ENCODE data around the gene CRPPA. TPM values are rescaled to one million over a fixed set of nuclear protein-coding genes. Genes with fewer than 3 reads are reported as not detected.

The CRPPA gene
- total RNA-seq, 2 experiments from 2014 or later = 1.1 to 1.2 TPM

DNA sequence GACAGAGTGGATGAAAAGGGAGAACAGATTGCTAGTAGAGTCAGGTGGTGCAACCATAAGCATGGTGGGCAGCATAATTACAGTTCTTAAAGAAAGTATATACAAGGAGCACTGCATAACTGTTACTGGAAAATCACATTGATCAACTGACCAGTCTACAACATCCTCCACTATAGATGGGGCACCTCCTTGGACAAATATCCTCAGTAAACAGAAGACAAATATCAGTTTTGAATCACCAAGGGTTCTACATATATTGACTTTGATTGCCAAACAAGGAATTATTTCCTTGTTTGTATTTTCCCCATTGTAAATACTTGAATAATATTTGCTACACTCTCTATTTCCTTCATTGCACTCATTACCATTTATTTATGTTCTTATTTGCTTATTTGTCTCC is 17.6 kb upstream of the CRPPA start:
- CTCF ChIA-PET = no interaction called here
- H3K4me1 Mint-ChIP-seq = peaks cover 2% of the 10 kb centered on the region
- DNase-seq = no peak

DNA sequence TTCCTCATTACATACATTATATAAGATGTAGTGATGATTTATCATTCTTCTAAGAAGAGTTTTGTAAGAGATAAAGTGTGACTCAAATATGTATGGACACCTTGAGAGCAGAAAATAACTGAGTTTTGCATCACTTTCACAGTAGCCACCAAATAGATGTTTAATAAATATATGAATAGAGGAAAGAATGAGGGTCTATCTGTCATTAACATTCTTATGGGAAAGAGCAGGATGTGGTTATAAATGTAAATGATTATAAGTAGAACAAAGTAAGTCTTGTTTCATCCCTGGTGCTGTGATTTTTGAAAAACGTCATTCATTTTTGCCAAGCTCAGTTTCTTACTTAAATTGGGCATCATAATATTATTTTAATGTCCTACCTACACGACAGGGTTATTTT is 15.0 kb upstream of the CRPPA start:
- no peaks in the 10 kb centered on the region for H3K36me3 Mint-ChIP-seq
- H3K4me1 Mint-ChIP-seq = peaks cover 8% of the 10 kb centered on the region
- no peak for ATAC-seq
- no peaks in the 10 kb centered on the region for H3K27me3 Mint-ChIP-seq
- no peak overlapping the region for H3K4me3 Mint-ChIP-seq
- H3K27ac Mint-ChIP-seq = no peak overlapping the region
- CTCF ChIA-PET = interaction anchor here (0.7 to 6.0 kb wide), 4 partner anchors 15 to 129 kb away, joined by 3 to 49 read pairs (median 4); no protein-coding TSS in a partner anchor
- no peak for DNase-seq
- no peaks in the 10 kb centered on the region for H3K9me3 Mint-ChIP-seq (ENCODE audit: low read depth)

More for the DNA sequence above, 17.6 kb upstream of the CRPPA start:
- no peaks in the 10 kb centered on the region for H3K27me3 Mint-ChIP-seq
- H3K9me3 Mint-ChIP-seq (ENCODE audit: low read depth) = no peaks in the 10 kb centered on the region
- no peak overlapping the region for H3K4me3 Mint-ChIP-seq
- H3K36me3 Mint-ChIP-seq = no peaks in the 10 kb centered on the region
- no peak overlapping the region for H3K27ac Mint-ChIP-seq
- ATAC-seq = no peak

DNA sequence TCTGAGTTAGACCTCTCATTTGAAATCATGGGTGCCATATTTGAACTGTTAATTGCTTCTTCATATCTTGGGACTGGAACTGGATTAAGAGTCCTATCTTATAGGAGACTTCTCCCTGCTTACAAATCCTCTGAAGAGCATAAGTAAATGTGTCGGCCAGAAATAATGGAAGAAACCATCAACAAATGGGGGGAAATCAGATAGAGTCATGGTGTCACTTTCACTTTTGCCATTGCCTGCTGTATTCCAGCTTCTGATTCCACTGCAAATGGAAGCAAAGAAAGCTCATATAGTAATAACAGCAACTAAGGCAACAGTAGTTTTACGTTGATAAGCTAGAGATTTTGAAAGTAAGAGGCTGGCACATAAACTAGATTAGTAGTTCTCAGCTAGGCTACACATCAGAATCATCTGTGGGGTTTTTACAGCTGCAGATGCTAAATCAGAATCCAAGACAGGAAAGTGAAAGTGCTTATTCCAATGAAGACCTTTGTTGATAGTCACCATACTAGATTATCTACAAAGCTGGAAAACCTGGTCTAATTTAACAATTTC is 12.3 kb upstream of the CRPPA start:
- Mint-ChIP-seq H3K27ac (no peak overlapping the region), H3K27me3 (no peaks in the 10 kb centered on the region), H3K4me3 (no peak overlapping the region), H3K4me1 (peaks cover 8% of the 10 kb centered on the region), H3K36me3 (no peaks in the 10 kb centered on the region), H3K9me3 (ENCODE audit: low read depth) (no peaks in the 10 kb centered on the region)
- ATAC-seq (no peak), DNase-seq (no peak)
- CTCF ChIA-PET = interaction anchor here (0.6 to 6.0 kb wide), 4 partner anchors 10 to 1125 kb away, joined by 3 to 49 read pairs (median 6); partner anchors contain the start of gene CRPPA

DNA sequence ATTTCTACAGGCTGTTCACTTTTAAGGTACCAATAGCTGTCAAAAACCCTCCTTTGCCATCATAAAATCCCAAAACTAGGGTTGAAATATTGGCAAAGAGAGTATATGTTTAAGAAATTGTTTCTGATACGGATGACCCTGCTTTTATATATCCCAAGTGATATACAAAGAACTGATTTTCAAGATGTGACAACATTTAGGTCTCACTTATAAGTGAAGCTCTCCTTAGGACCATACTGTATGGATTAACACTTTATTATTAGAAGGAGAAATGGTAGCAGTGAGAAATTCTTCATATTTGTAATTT is 11.0 kb upstream of the CRPPA start:
- no peak overlapping the region for H3K27ac Mint-ChIP-seq
- H3K9me3 Mint-ChIP-seq (ENCODE audit: low read depth) = no peaks in the 10 kb centered on the region
- no peak overlapping the region for H3K4me3 Mint-ChIP-seq
- ATAC-seq (no peak), DNase-seq (no peak)
- no peaks in the 10 kb centered on the region for H3K36me3 Mint-ChIP-seq
- peaks cover 8% of the 10 kb centered on the region for H3K4me1 Mint-ChIP-seq
- no peaks in the 10 kb centered on the region for H3K27me3 Mint-ChIP-seq
- CTCF ChIA-PET = interaction anchor here (2.0 to 6.0 kb wide), 3 partner anchors 11 to 133 kb away, joined by 7 to 49 read pairs (median 10); partner anchors contain the start of gene CRPPA

DNA sequence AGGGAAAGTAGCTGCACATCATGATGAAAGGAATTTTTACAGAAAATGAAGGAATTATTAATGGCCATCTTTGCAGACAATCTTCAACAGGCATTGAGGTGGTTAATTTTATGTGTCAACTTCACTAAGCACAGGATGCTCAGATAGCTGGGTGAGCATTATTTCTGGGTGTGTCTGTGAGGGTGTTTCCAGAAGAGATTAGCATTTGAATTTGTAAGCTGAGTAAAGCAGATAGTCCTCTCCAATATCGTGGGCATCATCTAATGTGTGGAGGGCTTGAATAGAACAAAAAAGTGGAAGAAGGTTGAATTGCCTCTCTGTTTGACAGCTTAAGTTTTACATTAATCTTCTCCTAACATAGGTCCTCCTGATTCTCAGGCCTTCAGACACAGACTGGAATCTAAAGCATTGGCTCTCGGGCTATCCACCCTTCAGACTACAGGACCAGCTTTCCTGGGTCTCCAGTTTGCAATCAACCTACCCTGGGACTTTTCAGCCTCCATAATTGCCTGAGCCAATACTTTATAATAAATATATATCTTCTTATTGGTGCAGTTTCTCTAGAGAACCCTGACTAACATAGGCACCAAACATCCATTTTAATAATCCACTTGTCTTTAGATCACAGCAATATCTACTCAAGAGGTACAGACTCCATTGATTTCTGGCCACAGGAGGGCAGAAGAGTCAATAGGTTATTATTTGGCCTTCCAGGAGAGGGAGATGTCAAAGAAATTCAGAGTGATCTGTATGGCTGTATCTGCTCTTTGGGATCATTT is 10.5 kb upstream of the CRPPA start:
- H3K4me3 Mint-ChIP-seq = no peak overlapping the region
- CTCF ChIA-PET = interaction anchor here (1.4 to 6.0 kb wide), 5 partner anchors 10 to 134 kb away, joined by 3 to 49 read pairs (median 7); partner anchors contain the start of gene CRPPA
- peaks cover 8% of the 10 kb centered on the region for H3K4me1 Mint-ChIP-seq
- no peaks in the 10 kb centered on the region for H3K36me3 Mint-ChIP-seq
- DNase-seq = peak; percentile 43
- ATAC-seq = peak; percentile 76
- no peaks in the 10 kb centered on the region for H3K9me3 Mint-ChIP-seq (ENCODE audit: low read depth)
- H3K27me3 Mint-ChIP-seq = no peaks in the 10 kb centered on the region
- H3K27ac Mint-ChIP-seq = no peak overlapping the region

DNA sequence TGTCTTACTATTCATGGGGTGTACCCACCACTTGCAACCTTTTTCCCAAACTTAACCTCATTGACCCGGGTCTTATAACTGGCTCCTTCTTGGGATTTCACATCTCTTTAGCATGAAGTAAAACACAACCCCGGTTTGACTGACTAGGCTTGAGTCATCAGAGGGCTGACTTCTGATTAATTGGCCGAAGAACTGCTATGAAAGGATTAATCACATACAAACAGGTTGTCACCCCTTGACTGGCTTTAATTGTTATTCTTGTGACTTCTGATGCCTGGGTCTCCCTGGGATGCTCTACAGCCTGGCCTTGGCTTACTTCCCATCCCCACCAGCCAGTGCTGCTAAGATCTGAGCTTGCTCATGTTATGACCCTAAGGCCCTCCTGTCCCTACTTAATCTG is 8.8 kb upstream of the CRPPA start:
- DNase-seq (no peak), ATAC-seq (no peak)
- Mint-ChIP-seq H3K4me3 (no peak overlapping the region), H3K4me1 (peaks cover 8% of the 10 kb centered on the region), H3K27ac (no peak overlapping the region), H3K36me3 (no peaks in the 10 kb centered on the region), H3K27me3 (no peaks in the 10 kb centered on the region), H3K9me3 (ENCODE audit: low read depth) (no peaks in the 10 kb centered on the region)
- CTCF ChIA-PET = interaction anchor here (1.1 kb wide), 1 partner anchor 135 kb away, joined by 4 read pairs; no protein-coding TSS in a partner anchor

DNA sequence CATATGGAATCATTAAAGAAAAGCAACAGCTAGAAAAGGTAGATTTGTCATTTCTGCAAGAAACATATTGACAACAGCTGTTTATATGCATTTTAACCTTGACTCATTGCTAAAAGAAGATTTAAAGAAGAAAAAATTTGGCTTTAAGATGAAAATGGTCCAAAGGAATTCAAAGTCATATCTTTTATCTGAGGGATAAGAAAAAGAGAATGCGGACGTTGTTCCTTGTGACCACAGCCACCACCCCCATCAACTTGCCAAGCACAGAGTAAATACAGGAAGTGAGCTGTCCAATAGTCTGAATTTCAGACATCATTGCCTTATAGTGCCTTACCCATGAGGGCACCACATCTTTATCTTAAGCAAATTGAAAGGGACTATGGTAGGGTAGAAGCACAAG is 7.3 kb upstream of the CRPPA start:
- H3K36me3 Mint-ChIP-seq = no peaks in the 10 kb centered on the region
- no peak overlapping the region for H3K4me3 Mint-ChIP-seq
- no peak overlapping the region for H3K27ac Mint-ChIP-seq
- H3K27me3 Mint-ChIP-seq = no peaks in the 10 kb centered on the region
- CTCF ChIA-PET = interaction anchor here (1.1 kb wide), 1 partner anchor 9 kb away, joined by 5 read pairs; no protein-coding TSS in a partner anchor
- H3K9me3 Mint-ChIP-seq (ENCODE audit: low read depth) = no peaks in the 10 kb centered on the region
- ATAC-seq (no peak), DNase-seq (no peak)
- peaks cover 3% of the 10 kb centered on the region for H3K4me1 Mint-ChIP-seq

DNA sequence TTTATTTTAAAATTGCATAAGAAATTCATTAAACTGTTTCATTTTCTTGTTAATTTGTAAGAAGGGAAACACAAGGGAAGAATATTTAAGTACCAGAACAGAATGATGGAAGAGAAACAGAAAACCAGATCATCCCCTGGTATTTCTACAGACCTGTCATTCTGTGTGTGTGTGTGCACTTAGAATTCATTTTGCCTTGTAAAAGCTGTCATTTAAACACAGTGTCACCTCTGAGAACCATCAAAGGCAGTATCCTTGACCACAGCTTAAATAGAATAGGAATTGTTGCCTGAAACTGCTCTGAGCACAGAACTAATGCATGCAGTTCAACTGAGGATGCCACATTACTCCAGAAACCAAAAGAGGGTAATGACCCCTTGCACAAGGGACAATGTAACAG is 6.8 kb upstream of the CRPPA start:
- Mint-ChIP-seq H3K27ac (no peak overlapping the region), H3K36me3 (no peaks in the 10 kb centered on the region), H3K4me3 (no peak overlapping the region), H3K9me3 (ENCODE audit: low read depth) (no peaks in the 10 kb centered on the region), H3K27me3 (no peaks in the 10 kb centered on the region), H3K4me1 (no peaks in the 10 kb centered on the region)
- DNase-seq (no peak), ATAC-seq (no peak)
- CTCF ChIA-PET = interaction anchor here (1.1 kb wide), 1 partner anchor 8 kb away, joined by 5 read pairs; no protein-coding TSS in a partner anchor

DNA sequence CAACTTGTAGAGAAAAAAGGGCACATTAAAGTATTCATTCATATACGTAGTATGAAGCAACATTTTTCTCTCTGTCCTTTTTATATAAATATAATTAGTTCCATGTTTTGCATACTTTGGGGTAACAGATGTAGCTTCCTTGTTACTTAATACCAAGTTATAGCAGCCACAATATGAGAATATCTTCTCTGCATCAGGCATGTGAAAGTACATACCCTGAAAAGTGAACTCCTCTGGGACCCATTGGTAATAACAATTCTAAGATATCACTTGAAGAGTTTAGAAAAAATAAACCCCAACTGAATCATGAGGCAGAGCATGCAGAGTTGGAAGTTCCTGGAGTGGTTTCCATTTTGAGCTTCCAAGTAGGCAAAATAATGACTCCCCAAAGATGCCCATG is 2.4 kb upstream of the CRPPA start:
- Mint-ChIP-seq H3K27me3 (no peaks in the 10 kb centered on the region), H3K4me3 (no peak overlapping the region), H3K36me3 (peaks cover 3% of the 10 kb centered on the region), H3K9me3 (ENCODE audit: low read depth) (no peaks in the 10 kb centered on the region), H3K4me1 (peaks cover 22% of the 10 kb centered on the region), H3K27ac (no peak overlapping the region)
- DNase-seq = no peak
- no peak for ATAC-seq
- CTCF ChIA-PET = interaction anchor here (1.2 to 4.3 kb wide), 2 partner anchors 10 to 142 kb away, joined by 3 to 20 read pairs; no protein-coding TSS in a partner anchor

DNA sequence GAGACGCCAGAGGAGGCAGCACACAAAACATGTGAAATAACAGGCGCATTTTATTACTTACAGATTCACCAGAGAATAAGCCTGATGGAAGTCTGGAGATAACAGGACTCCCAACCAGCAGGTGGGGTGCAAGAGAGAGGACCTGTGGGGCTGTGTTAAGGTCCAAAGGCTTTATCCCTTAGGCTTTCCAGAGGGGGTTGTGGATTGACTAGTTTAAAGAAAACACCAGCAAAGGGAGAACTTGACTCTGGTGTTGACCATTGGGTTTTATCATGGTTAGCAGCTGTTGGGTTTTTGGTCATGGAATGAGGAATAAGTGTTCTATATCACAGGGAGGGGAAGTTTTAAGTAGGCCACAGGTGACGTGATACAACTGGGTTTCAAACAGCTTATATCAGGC is 1.6 kb upstream of the CRPPA start:
- CTCF ChIA-PET = interaction anchor here (2.5 to 4.3 kb wide), 2 partner anchors 10 to 142 kb away, joined by 10 to 20 read pairs; no protein-coding TSS in a partner anchor
- Mint-ChIP-seq H3K27ac (no peak overlapping the region), H3K27me3 (no peaks in the 10 kb centered on the region), H3K4me3 (no peak overlapping the region), H3K36me3 (peaks cover 9% of the 10 kb centered on the region), H3K9me3 (ENCODE audit: low read depth) (no peaks in the 10 kb centered on the region), H3K4me1 (peaks cover 22% of the 10 kb centered on the region)
- no peak for ATAC-seq
- no peak for DNase-seq

DNA sequence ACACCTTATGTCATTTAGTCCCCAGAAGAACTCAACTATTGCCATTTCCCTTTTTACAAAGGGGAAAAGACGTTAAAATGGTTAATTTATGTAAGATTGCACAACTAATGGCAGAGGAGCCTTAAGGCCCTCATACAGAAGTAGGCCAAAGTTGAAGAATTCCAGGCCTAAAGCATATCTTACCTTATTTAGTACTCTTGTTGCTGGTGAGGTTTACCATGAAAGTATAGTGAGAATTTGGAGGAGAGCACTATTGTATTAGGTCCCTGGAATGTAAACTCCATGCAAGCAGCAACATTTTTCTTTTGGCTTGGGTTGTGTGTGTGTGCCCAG is 731 bp upstream of the CRPPA start:
- Mint-ChIP-seq H3K9me3 (ENCODE audit: low read depth) (no peaks in the 10 kb centered on the region), H3K27ac (peak overlapping the region; percentile 61), H3K4me1 (peaks cover 24% of the 10 kb centered on the region), H3K27me3 (no peaks in the 10 kb centered on the region), H3K4me3 (peak overlapping the region; percentile 54), H3K36me3 (peaks cover 9% of the 10 kb centered on the region)
- DNase-seq = no peak
- CTCF ChIA-PET = interaction anchor here (1.3 to 4.3 kb wide), 3 partner anchors 11 to 143 kb away, joined by 3 to 20 read pairs (median 10); partner anchors contain the start of gene SOSTDC1
- ATAC-seq = no peak

DNA sequence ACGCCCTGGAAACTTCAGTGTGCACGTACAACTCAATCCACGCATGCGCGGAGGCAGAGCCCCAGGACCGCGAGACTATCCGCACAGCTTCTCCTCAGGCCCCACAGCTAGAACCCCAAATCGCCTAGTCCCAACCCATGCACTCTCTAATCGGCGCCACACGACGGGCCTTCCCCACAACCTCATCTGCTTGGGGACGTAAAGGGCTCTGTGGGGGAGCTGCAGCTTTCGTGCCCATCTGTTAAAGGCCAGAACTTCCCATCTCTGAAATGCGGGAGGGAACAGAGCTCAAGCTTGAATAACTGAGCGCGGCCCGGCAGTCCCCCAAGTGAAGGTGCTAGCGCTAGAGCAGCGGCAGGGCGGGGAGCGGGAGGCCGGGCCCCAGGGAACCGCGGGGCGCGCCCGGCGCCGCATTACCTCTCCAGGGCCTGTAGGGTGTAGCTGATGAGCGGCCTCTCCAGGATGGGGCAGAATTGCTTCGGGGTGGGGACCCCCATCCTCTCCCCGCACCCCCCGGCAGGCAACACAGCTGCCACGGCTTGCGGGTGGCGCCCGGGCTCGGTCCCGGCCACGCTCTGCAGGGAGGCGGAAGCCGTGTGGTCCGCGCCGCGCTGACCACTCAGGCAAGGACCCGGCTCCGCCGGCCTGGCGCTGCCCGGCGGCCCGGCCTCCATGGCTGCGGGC is 547 bp downstream of the CRPPA start:
- peaks cover 12% of the 10 kb centered on the region for H3K36me3 Mint-ChIP-seq
- H3K4me1 Mint-ChIP-seq = peaks cover 28% of the 10 kb centered on the region
- ATAC-seq (peak; percentile 91), DNase-seq (peak; percentile 93)
- CTCF ChIA-PET = interaction anchor here (0.9 to 4.3 kb wide), 10 partner anchors 8 to 343 kb away, joined by 3 to 20 read pairs (median 4); partner anchors contain the start of genes ANKMY2, BZW2 and SOSTDC1
- H3K27me3 Mint-ChIP-seq = no peaks in the 10 kb centered on the region
- H3K27ac Mint-ChIP-seq = peak overlapping the region; percentile 99
- H3K4me3 Mint-ChIP-seq = peak overlapping the region; percentile 81
- no peaks in the 10 kb centered on the region for H3K9me3 Mint-ChIP-seq (ENCODE audit: low read depth)

DNA sequence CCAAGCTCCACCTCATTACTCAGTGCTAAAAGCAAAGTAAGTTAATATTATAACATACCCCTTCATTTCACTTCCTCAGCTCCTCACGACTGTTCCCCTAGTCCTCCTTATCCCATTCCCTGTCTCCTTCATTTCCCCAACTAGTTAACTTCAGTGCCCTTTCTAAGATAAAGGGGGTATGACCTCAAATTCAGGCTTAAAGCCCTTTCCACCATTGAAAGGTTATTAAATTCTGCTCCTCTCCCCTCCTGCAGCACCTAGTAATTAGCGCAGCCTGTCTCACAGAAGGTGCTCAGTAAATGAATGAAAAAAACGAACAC is 1.0 kb downstream of the CRPPA start:
- H3K4me3 Mint-ChIP-seq = peak overlapping the region; percentile 81
- CTCF ChIA-PET = interaction anchor here (0.9 to 4.3 kb wide), 8 partner anchors 8 to 342 kb away, joined by 3 to 20 read pairs (median 5); partner anchors contain the start of genes ANKMY2 and BZW2

More for the DNA sequence above, 1.0 kb downstream of the CRPPA start:
- H3K9me3 Mint-ChIP-seq (ENCODE audit: low read depth) = no peaks in the 10 kb centered on the region
- ATAC-seq = no peak
- peaks cover 28% of the 10 kb centered on the region for H3K4me1 Mint-ChIP-seq
- H3K36me3 Mint-ChIP-seq = peaks cover 12% of the 10 kb centered on the region
- DNase-seq = no peak
- peak overlapping the region; percentile 99 for H3K27ac Mint-ChIP-seq
- no peaks in the 10 kb centered on the region for H3K27me3 Mint-ChIP-seq
